Left forelimb (tissue), 1 donor: Measurements from ENCODE around the gene TBC1D4.
"Not testable (repeated sequence)": the region's sequence is repeated elsewhere in the genome, so short reads cannot be mapped to it uniquely, and the experiment has no call there.

Source experiments
- DNase-seq: peaks from one replicate; pipeline ENCODE4 v3.0.0-alpha.2; 2018; ENCODE audit warnings: low spot score

The TBC1D4 gene

DNA sequence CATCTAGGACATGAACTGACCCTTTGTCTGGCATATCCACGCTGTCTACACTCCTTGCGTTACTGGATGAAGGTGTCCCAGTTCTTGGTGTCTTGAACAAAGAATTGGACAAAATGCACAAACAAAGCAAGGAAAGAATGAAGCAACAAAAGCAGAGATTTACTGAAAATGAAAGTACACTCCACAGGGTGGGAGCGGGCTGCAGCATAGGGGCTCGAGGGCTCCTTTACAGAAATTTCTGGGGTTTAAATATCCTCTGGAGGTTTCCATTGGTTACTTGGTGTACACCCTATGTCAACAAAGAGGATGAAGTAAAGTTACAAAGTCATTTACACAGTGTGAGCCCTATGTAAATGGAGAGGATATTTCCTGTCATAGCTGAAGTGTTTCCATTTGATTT lies 208.3 kb downstream of the TBC1D4 start:
- not testable (repeated sequence) for DNase-seq

- DNase-seq: no peak
These were observed 210.1 kb downstream of the TBC1D4 start for GRCh38 chr13:75271846-75272245.

DNA sequence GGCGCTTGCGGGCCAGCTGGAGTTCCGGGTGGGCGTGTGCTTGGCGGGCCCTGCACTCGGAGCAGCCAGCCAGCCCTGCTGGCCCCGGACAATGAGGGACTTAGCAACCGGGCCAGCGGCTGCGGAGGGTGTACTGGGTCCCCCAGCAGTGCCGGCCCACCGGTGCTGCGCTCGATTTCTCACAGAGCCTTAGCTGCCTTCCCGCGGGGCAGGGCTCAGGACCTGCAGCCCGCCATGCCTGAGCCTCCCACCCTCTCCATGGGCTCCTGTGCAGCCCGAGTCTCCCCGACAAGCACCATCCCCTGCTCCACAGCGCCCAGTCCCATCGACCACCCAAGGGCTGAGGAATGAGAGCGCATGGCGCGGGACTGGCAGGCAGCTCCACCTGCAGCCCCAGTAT lies 213.5 kb downstream of the TBC1D4 start:
- DNase-seq: not testable (repeated sequence)

DNA sequence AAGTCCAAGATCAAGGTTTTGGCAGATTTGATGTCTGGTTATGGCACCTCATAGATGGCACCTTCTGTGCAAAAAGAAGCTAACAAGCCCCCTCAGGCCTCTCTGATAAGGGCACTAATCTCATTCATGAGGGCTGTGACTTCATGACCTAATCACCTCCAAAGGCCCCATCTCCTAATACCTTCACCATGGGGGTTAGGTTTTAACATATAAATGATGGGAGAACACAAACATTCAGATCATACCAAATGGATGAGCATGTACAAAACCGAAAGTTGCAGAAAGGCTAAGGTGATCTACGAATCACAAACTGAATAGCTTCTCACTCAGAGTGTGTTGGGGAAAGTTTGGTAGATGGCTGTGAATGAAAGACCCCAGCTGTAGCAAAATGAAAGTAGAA lies 217.4 kb downstream of the TBC1D4 start:
- no peak for DNase-seq

DNA sequence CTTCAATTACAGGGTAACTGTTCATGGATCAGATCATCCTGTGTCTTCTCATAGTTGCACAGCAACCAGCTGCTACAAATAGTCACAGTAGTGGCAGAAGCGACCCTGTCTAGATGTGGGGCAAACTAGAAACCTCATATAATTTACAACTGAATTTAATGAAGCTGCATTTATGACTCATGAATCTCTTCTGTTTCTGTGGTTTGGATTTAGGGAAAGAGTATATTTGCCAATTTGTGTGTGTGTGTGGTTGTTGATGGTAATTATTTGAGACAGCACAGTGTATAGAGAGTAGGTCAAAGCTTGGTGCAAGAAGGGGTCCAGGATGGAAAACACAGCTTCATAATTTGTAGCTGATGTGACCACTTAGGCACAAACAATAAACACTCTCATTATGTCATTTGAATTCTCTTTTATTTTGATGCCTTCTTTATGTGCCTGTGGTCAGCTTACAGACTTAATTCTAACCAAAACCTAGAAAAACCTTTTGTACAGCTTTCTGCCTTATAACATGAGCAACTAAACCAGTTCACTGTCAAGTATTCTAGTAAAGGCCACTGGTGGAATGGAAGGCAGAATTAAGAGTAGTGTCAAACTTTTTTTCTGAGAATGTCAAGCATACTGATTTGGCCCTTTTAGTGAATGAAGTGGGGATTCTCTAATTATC lies 218.1 kb downstream of the TBC1D4 start:
- DNase-seq: no peak

DNA sequence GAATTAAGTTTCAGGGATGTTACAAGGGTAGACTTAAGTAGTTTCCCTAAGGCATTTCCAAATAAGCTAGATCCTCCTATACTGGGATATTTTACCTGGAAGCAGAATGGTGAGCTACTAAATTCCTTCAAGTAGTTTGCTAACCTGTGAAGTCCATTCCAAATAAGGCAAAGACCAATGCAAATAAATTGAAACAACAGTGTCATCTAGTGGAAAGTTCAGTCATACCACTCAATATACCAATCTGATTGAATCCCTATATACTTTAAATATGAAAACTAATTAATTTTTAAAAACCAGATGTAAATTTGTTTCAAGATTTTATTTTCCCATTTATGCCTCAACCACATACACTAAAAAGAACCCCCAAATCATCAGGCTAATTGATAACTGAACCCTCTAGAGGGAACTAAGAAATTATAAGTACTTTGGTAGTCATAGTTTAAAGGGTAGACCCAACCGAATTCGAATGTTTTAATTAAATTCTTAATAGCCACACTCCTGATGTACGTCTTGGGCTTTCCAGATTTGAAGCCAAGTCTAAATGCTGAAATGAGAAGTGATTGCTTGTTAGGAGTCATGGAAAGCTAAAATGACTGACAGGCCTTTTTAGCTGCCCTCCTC lies 223.7 kb downstream of the TBC1D4 start:
- no peak for DNase-seq

- no peak for DNase-seq
These were observed 225.0 kb downstream of the TBC1D4 start for GRCh38 chr13:75256922-75257321.

GRCh38 chr13:75255653-75256052 lies 226.3 kb downstream of the TBC1D4 start:
- no peak for DNase-seq

- no peak for DNase-seq
These were observed 226.8 kb downstream of the TBC1D4 start for GRCh38 chr13:75255147-75255546.

DNA sequence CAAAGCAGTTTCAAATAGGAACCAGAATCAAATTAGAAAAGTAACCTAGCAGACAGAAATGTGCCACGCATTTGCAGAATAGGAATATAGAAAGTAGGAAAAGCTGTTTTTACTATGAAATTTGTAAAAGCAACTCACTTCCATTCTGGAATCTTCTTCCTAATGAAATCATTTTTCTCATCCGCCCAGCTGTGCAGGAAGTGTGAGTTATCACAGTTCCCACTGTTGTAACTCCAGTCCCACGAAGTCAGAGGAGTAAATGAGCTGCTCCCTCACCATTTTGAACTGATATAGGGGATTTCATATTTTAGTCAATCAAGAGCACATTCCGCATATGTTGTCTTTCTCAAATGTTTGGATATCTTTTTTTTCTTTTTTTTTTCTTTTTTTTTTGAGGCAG lies 230.8 kb downstream of the TBC1D4 start:
- no peak for DNase-seq

GRCh38 chr13:75250526-75251178 lies 231.3 kb downstream of the TBC1D4 start:
- DNase-seq: no peak

GRCh38 chr13:75245578-75245977 lies 236.4 kb downstream of the TBC1D4 start:
- not testable (repeated sequence) for DNase-seq

- DNase-seq: not testable (repeated sequence)
These were observed 241.7 kb downstream of the TBC1D4 start for GRCh38 chr13:75240240-75240639.

DNA sequence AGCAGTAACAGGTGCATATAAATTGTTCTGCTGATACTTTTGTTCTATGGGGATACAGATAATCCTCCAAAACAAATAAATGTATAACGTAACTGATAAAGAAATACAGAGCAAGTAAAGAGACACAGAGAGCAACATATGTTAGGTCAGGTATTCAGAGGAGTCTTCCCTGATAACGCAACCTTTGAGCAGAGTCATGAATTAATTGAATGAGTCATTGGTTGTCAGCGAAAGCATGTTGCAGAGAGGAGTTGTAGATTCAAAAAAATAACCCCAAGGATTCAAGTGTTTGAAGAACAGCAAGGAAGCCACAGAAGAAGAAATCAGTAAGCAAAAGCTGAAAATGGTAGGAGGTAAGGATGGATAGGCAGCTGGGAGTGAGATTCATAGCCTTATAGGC lies 245.2 kb downstream of the TBC1D4 start:
- DNase-seq: no peak
